ES-I3 (cell line): ENCODE data around the gene RNF208.

ENCODE experiments used
- H3K36me3 ChIP-seq: 2 replicates; pipeline ENCODE4 v1.6.1; 2013; ENCODE audit warnings: mild to moderate bottlenecking, low read length, control low read depth, moderate library complexity; ENCODE audit not compliant: insufficient read depth
- H3K4me1 ChIP-seq: 2 replicates; pipeline ENCODE4 v1.6.1; 2013; ENCODE audit warnings: mild to moderate bottlenecking, control low read depth, low read length; ENCODE audit not compliant: insufficient read depth
- H3K9ac ChIP-seq: 2 replicates; pipeline ENCODE4 v1.6.1; 2013; ENCODE audit warnings: low read depth, mild to moderate bottlenecking, low read length, moderate library complexity
- H3K9me3 ChIP-seq: 2 replicates; pipeline ENCODE4 v1.6.1; 2013; ENCODE audit warnings: mild to moderate bottlenecking, low read length, moderate library complexity; ENCODE audit not compliant: control insufficient read depth, insufficient read depth

RNF208 gene

DNA sequence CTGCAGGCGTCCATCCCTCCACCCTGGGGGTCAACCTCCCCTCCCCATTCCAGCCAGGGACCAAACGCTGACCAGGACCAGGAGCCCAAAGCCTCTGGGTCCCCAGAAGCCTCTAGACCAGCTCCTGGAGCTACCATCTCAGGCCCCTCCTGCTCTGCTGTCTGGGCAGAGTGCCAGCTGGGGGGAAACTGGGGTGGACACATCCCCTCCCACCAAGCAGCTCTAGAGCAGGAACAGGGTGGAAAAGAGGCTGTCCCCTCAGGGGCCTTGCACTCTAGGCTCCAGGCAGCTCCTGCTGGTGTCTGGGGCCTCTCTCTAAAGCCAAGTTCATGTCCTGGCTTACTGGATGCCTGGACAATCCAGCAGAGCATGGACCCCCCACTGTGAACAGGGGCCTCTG is 29.2 kb downstream of the RNF208 start:
- Histone ChIP-seq H3K4me1 (peaks cover 6% of the 10 kb centered on the region; the same call in 1 of the 2 replicates), H3K9me3 (no peaks in the 10 kb centered on the region), H3K9ac (no peak overlapping the region)

DNA sequence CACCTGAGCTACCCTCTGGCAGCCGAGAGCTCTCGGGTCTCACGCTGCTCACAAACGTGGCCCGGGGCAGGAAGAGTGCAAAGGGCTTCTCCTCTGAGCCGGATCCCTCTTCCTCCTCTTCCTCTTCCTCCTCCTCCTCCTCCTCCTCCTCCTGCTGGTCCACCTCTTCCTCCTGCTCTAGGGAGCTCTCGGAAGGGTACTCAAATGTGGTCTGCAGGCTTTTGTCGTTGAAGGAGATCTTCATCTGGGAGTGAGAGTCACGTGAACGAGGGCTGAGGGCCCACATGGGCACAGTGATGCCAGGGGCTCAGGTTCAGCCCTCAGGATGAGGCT is 29.6 kb downstream of the RNF208 start:
- no peak overlapping the region for H3K9ac ChIP-seq
- no peaks in the 10 kb centered on the region for H3K9me3 ChIP-seq
- no peaks in the 10 kb centered on the region for H3K36me3 ChIP-seq
- H3K4me1 ChIP-seq, result peaks cover 6% of the 10 kb centered on the region; the same call in 1 of the 2 replicates

More for the DNA sequence above, 29.2 kb downstream of the RNF208 start:
- no peaks in the 10 kb centered on the region for H3K36me3 ChIP-seq

DNA sequence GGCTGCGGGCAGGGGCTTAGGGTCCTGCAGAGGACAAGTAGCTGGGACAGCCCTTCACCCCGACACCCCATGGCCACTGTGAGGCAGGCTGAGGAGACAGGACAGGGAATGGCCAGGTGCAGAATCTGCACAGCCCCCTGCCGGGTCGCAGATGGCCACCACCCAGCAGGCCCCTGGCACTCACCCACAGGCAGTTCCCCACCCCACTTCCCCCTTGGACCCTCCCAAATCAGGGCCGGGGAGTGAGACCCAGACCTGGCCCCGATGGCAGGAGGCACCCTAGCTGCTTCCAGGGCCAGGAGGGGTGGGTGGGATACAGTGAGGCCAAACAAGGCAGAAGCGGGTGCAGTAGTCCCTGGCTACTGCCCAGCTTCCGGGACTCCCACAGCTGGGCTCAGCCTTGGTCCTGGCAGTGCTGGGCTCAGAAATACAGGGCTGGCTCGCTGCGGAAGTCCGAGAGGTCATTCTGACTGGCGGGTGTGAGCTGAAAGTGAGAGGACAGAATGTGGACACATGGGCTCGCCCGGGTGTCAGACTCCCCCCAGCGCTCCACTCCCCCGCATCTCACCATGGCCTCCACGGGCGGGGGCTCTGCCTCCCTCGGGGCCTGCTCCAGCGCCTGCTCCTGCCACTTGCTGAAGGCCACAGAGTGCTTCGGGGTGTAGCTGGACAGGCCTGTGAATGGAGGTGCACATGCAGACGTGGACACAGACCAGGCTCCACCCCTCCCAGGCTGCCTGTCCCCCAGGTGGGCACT is 30.2 kb downstream of the RNF208 start:
- H3K9ac ChIP-seq, result no peak overlapping the region
- peaks cover 6% of the 10 kb centered on the region; the same call in 1 of the 2 replicates for H3K4me1 ChIP-seq
- no peaks in the 10 kb centered on the region for H3K9me3 ChIP-seq
- H3K36me3 ChIP-seq, result no peaks in the 10 kb centered on the region

DNA sequence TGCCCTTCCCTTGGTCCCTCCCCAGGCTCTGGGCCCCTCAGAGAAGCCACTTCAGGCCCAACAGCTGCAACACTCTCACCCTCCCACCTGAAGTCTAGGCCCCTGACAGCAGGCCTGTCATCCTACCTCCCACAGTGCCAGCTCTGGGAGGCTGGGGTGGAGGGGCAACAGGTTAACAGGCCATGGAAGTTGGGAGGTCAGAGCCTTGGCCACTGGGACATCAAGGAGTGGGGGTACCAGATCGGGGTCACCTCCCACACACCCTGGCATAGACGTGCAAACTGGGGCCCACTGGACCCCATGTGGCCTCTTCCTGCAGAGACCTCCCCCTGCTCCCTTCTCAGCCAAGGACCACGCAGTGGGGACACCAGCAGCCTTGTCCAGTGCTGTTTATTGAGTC is 30.8 kb downstream of the RNF208 start:
- Histone ChIP-seq H3K9me3 (no peaks in the 10 kb centered on the region), H3K36me3 (no peaks in the 10 kb centered on the region), H3K4me1 (peaks cover 6% of the 10 kb centered on the region; the same call in 1 of the 2 replicates), H3K9ac (no peak overlapping the region)

DNA sequence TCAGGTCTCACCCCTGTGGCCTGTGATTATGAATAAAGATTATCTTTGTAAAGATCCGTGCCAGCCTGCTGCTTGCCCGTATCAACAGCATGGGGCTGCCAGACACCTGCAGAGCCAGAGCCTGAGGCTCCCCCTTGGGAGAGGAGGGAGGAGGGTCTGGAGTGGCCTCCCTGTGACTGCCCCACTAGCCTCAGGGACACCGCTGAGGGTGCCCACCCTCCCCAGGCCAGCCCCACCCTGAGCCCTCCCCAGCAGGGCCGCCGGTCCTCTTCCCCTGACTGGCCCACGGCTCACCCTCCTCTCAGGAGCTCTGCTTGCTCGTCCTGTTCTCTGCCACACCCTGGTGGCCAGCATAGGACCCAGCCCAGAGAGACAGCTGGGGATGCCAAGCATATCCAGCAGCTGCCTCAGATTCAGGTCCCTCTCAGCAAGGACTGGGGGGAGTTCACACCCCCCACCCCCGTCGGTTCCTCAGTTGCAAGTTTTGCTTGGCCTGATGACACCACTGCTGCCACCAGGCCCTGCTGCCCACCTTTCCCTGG is 31.7 kb downstream of the RNF208 start:
- Histone ChIP-seq H3K9me3 (no peaks in the 10 kb centered on the region), H3K9ac (no peak overlapping the region), H3K36me3 (no peaks in the 10 kb centered on the region), H3K4me1 (peaks cover 6% of the 10 kb centered on the region; the same call in 1 of the 2 replicates)

DNA sequence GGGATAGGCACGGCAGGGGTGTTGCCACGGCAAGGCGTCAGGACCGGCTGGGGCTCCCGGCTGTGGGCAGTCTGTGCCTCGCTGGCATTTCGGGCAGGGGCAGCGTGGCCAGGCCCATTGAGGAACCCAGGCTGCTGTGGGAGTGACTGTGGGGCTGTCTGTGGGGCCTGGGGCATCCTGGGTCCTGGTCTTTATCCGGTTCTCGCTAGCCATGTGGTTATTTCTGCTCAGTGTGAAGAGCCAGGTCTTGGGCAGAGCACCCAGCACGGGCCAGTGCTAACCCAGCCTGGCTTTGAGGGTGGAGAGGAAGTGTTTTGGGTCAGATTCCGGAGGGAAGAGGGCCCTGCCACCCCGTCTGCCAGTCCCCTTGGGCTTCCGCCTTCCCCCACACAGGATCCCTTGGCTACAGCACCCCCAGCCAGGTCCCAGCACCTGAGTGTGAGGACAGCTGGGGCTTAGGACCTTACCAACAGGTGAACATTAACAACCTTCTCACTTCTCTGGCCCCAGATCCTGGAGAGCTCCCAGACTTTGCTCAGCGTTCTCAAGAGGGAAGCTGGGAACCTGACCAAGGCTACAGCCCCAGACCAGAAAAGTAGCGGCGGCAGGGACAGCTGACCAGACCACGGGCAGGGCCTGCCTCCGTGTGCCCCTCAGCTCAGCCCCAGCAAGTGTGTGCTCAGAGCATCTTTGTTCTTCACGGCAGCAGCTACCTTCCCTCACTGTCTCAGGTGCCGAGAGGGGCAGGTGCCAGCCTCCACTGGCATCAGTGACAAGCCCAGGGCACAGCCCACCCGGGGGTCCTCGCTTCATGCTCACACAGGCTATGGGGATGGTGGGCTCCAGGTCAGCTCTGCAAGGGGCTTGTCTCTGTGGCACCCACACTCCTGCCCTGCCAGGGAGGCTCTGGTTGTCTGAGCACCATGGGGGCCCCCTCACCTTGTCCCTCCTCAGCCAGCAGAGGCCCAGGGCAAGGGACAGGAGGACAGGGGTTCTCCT is 32.4 kb downstream of the RNF208 start:
- H3K4me1 ChIP-seq, result peaks cover 6% of the 10 kb centered on the region; the same call in 1 of the 2 replicates
- peak overlapping the region; percentile 78 for H3K9ac ChIP-seq
- H3K36me3 ChIP-seq, result no peaks in the 10 kb centered on the region
- H3K9me3 ChIP-seq, result no peaks in the 10 kb centered on the region

DNA sequence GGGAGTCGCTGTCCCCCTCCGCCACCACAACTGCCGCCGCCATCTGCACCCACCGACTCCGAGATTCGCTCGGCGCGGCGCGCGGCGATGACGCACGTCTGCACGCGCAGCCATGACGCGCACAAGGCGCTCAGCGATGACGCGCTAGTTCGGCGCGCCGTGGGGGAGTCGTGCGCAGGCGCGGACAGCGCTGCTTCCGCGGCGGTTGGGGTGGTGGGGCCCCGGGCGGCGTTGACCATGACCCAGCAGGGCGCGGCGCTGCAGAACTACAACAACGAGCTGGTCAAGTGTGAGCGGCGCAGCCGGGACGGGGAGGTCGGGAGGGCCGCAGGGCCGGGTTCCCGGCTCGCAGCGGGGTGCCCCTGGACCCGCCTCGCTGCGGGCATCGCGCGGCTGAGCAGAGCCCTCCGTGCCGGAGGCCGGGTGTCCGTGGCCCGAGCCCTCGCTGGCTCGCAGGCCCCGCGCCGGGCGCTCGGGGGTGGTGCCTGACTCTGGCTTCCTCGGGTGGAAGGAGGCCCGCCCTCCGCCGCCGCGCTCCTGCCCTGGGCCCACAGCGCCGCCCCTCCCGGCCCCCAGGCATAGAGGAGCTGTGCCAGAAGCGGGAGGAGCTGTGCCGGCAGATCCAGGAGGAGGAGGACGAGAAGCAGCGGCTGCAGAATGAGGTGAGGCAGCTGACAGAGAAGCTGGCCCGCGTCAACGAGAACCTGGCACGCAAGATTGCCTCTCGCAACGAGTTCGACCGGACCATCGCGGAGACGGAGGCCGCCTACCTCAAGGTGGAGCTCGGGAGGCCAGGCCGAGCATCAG is 33.3 kb downstream of the RNF208 start, which contains the start of the genes ANAPC2 and SSNA1:
Gene ANAPC2, minus strand, starts transcription at position 71 of the 807 bp plus-strand sequence. Its CDS starts 28 bp downstream, at position 43.
Gene SSNA1, plus strand, starts transcription at position 187 of the 807 bp plus-strand sequence. Its CDS starts 51 bp downstream, at position 238.
- no peaks in the 10 kb centered on the region for H3K9me3 ChIP-seq
- peaks cover 6% of the 10 kb centered on the region; the same call in 1 of the 2 replicates for H3K4me1 ChIP-seq
- H3K36me3 ChIP-seq, result no peaks in the 10 kb centered on the region

DNA sequence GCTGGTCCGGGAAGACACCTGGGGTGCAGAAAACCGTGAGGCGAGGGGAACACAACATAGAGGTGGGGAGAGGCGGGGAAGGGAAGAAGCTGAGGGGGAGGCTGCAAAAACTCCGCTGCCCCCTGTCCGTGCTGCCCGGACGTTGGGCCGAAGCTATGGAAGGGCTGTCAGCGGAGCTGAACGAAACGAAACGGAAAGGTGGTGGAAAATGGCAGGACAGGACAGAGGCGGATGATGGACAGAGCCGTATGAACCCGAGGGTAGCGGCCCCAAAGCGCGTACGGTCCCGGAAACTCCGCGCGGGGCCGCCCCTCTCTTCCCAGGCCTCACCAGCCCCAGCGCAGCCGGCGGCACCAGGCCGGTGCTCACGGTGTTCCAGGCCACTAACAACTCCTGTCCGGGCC is 34.0 kb downstream of the RNF208 start:
- peaks cover 6% of the 10 kb centered on the region; the same call in 1 of the 2 replicates for H3K4me1 ChIP-seq
- no peaks in the 10 kb centered on the region for H3K9me3 ChIP-seq
- peak overlapping the region; percentile 78 for H3K9ac ChIP-seq
- H3K36me3 ChIP-seq, result no peaks in the 10 kb centered on the region

More for the DNA sequence above, 33.3 kb downstream of the RNF208 start, which contains the start of the genes ANAPC2 and SSNA1:
- peak within 1 kb of the TSS; percentile 78 for H3K9ac ChIP-seq

DNA sequence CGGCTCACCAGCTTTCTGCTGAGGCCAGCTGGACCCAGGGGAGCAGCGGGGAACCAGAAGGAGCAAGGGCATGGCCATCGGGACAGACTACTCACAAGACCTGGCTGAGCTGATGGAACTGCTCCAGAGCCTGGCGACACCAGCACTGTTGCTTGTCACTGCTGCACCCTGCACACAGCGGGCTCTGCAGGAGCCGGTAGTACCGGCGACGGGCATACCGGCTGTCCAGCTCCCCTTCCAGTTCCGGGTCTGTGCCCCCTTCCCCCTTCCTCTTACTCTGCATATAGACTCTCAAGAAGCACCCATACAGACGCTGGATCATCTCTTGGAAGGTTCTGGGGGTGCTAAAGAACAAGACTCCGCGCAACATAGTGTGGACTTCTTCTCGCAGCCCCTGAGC is 34.7 kb downstream of the RNF208 start:
- no peaks in the 10 kb centered on the region for H3K36me3 ChIP-seq

DNA sequence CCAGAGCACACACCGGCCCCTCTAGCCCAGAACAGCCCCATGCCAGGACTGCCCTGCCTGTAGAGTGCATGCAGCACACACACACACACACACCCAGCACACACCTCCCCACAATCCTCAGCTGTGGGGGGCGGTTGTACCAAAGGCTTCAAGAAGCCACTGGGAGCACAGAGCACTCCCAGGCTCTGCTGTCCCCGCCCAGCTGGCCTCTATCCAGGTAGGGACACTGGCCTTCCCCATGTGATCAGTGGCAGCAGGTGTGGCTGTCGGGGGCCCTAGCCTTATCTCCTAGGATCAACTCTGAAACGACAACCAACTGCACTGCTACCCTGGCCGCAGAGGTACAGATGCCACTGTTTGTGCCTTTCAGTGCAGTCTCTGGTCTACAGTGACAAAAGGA is 35.7 kb downstream of the RNF208 start:
- Histone ChIP-seq H3K36me3 (0 out of 2 replicates have a peak, but pooled peaks cover under 1% of the 10 kb centered on the region), H3K9me3 (no peaks in the 10 kb centered on the region), H3K9ac (no peak overlapping the region), H3K4me1 (peaks cover 6% of the 10 kb centered on the region; the same call in 1 of the 2 replicates)

More for the DNA sequence above, 34.7 kb downstream of the RNF208 start:
- peaks cover 6% of the 10 kb centered on the region; the same call in 1 of the 2 replicates for H3K4me1 ChIP-seq
- H3K9me3 ChIP-seq, result no peaks in the 10 kb centered on the region
- H3K9ac ChIP-seq, result peak overlapping the region; percentile 78; the same call in 1 of the 2 replicates

DNA sequence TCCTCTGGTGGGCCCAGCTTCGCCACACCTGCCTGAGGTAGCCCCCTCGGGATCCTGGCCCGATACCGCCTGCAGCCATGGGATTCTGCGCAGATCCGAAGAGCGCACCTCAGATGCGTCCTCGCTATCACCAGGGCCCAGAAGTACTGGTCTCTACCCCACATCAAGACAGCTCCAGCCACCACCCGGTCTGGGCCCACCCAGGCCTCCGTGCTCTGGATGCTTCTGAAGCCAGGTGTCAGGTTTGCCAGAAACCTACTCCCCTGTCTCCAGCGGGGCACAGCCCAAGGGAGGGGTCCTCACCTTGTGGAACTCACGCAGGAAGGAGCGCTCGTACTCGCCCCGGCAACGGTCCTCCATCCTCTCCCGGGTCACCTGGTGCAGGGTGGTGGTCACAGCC is 36.1 kb downstream of the RNF208 start:
- H3K9me3 ChIP-seq, result no peaks in the 10 kb centered on the region
- H3K4me1 ChIP-seq, result peaks cover 6% of the 10 kb centered on the region; the same call in 1 of the 2 replicates
- H3K9ac ChIP-seq, result no peak overlapping the region
- H3K36me3 ChIP-seq, result peaks cover 5% of the 10 kb centered on the region; the same call in 1 of the 2 replicates

DNA sequence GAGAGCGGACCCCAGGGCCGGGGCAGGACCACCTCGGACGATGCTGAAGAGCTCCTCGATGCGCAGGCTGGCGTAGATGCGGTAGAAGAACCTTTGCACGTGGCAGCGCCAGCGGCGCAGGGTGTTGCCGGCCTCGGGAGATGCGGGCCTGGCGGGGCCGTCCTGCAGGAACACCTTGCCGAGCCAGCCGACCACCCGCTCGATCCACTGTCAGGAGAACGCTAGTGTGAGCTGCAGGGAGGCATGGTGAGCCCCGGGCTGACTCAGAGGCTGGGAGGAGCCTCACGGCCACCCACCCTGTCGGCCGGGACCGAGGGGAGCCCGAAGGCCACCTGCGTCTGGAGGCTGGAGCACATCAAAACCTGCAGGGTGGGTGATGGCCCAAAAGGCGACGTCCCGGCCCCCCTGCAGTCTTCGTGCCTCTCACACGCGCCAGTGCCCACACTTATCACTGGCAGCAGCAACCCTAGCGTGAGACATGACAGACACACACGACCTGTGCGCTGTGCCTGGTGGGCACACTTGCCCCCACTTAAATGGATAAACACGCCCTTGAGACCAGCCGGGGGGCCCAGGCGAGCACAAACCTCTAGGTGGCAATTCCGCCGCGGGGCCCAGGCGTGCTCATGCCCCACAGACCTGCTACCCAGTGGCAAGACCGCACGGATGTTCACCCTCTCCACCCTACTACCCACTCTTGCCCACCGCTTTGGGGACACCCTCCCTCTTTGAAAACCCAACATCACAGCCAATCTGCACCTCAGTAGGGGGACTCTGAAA is 37.0 kb downstream of the RNF208 start:
- no peaks in the 10 kb centered on the region for H3K9me3 ChIP-seq
- no peak overlapping the region for H3K9ac ChIP-seq
- H3K36me3 ChIP-seq, result peaks cover 8% of the 10 kb centered on the region; the same call in 1 of the 2 replicates
- peaks cover 6% of the 10 kb centered on the region; the same call in 1 of the 2 replicates for H3K4me1 ChIP-seq
